NCI-H526 (cell line): ENCODE measurements around the gene GPR17.

Experiments used
- DNase-seq, 2 experiments: peaks; one replicate each; lab custom pipeline; 2025; lab: John Stamatoyannopoulos, UW

The GPR17 gene

DNA sequence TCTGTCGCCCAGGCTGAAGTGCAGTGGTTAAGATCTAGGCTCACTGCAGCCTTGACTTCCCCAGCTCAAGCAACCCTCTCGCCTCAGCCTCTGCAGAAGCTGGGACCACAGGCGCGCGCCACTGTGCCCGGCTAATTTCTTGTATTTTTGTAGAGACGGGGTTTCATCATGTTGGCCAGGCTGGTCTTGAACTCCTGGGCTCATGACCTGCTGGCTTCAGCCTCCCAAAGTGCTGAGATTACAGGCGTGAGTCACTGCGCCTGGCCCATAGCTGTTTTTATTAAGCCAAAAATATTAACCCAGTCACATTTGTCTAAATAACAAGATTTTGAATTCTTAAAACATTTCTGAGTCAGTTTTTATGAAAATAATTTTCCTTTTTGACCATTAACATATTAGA, 49.0 kb downstream of the GPR17 start:
- no peak for DNase-seq

DNA sequence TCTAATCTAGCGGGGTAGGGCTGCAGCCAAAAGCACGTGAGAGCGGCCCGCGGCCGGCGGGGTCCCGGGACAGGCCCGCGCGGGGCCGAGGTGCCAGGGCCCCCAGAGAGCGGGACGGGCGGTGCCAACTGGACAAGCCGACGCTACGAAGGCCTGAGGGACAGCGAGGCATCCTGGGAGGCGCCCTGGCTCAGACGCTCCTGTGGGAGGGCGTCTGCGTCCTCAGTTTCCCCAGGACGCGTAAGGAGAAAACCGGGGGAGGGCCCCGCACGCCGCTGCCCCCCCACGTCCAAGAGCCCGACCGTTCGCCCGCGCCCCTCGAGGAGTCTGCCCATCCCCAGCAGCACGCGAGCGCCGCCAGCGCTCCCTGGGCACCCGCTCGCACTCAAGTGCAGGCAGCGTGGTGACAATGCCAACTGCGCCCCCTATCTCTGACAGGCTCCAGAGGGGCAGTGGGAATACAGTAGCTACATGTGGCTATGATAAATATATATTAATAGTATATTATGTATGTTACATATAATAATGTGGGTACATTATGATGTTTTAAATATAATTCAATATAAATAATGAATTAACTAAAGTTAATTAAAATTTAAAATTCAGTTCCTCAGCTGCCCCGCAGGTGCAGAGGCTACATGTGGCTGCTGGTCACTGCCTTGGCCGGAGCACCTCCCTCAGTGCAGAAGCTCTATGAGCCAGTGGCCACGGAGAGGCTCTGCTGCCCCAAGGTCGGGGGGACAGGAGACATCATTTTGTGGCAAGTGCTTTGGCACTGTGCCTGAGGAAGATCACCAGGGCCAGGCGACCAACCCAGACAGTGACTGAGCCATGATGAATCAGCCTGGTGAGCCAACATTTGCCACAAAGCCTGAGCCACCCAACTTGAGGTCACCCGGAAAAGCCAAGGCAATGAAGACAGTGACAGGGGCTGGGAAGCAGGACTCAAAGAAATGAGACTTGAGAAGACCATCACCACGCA, 49.8 kb downstream of the GPR17 start:
- peak; percentile 7 to 40 for DNase-seq

- no peak for DNase-seq
These were observed 51.7 kb downstream of the GPR17 start for GRCh38 chr2:127697482-127698180.

- DNase-seq = no peak
These were observed 52.8 kb downstream of the GPR17 start for GRCh38 chr2:127698553-127699355.

GRCh38 chr2:127700527-127701192, 54.7 kb downstream of the GPR17 start:
- DNase-seq = peak; percentile 14 to 25

GRCh38 chr2:127701193-127701650, 55.3 kb downstream of the GPR17 start, which contains the start of gene SFT2D3:
SFT2D3 (plus strand) TSS chr2:127701497; CDS start chr2:127701529, 32 bp downstream.
- DNase-seq = peak; percentile 79 to 95

- peak; percentile 52 to 90 for DNase-seq
These were observed 55.9 kb downstream of the GPR17 start for GRCh38 chr2:127701651-127702394.
